GM19452 (cell line): ENCODE measurements around the gene ME3.

Experiments used
- ATAC-seq: cut with Tn5 transposase; IDR thresholded peaks from one replicate; pipeline ENCODE4 v1.9.1; 2021; ENCODE audit not compliant: unreplicated experiment

Gene ME3

GRCh38 chr11:86469491-86470388 is 202.7 kb downstream of the ME3 start:
- ATAC-seq: no peak

GRCh38 chr11:86468169-86468568 is 204.2 kb downstream of the ME3 start:
- no peak for ATAC-seq

- ATAC-seq: no peak
Measured at GRCh38 chr11:86464509-86465221, 207.8 kb downstream of the ME3 start.

- ATAC-seq: no peak
Measured at GRCh38 chr11:86463955-86464354, 208.5 kb downstream of the ME3 start.

GRCh38 chr11:86463120-86463519 is 209.3 kb downstream of the ME3 start:
- ATAC-seq: no peak

GRCh38 chr11:86461892-86462291 is 210.5 kb downstream of the ME3 start:
- ATAC-seq: no peak

GRCh38 chr11:86460461-86461385 is 211.7 kb downstream of the ME3 start:
- no peak for ATAC-seq

- no peak for ATAC-seq
Measured at GRCh38 chr11:86459682-86460460, 212.5 kb downstream of the ME3 start.

- ATAC-seq: no peak
Measured at GRCh38 chr11:86459002-86459385, 213.4 kb downstream of the ME3 start.

- no peak for ATAC-seq
Measured at GRCh38 chr11:86458294-86459001, 214.0 kb downstream of the ME3 start.

- peak; percentile 88 for ATAC-seq
Measured at GRCh38 chr11:86456075-86456939, 216.1 kb downstream of the ME3 start.

- ATAC-seq: no peak
Measured at GRCh38 chr11:86453290-86454030, 219.0 kb downstream of the ME3 start.

GRCh38 chr11:86449993-86450629 is 222.3 kb downstream of the ME3 start:
- ATAC-seq: no peak

GRCh38 chr11:86447763-86448480 is 224.5 kb downstream of the ME3 start:
- no peak for ATAC-seq

- ATAC-seq: no peak
Measured at GRCh38 chr11:86446924-86447285, 225.5 kb downstream of the ME3 start.

GRCh38 chr11:86446163-86446923 is 226.1 kb downstream of the ME3 start:
- no peak for ATAC-seq
